Activated CD4-positive, alpha-beta T cell treated with anti-CD3 and anti-CD28 coated beads, Interleukin-2, amount 50 U/mL, for 48 hours (primary cell): ENCODE data around the gene GRIN3B.

ENCODE experiments used
- DNase-seq, 2 experiments: peaks; one replicate each; pipeline ENCODE4 v3.0.0-alpha.2; 2020

GRIN3B gene

DNA sequence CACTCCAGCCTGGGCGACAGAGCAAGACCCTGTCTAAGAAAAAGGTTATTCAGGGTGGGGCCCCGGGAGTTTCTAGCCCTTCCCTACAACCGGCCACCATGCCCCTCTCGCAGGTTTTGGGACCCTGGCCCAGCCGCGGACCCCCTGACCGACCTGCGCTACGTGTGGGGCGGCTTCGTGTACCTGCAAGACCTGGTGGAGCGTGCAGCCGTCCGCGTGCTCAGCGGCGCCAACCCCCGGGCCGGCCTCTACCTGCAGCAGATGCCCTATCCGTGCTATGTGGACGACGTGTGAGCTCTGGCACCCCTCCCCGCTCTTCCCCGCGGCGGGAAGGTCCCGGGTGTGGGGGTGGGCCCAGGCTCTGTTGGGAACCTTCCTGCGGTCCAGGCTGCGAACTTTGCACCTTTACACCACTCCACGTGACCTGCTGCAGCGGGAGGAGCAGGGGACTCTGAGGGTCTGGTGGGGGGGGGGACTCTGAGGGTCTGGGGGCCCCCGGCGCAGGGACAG is 46.0 kb downstream of the GRIN3B start:
- DNase-seq = no peak

DNA sequence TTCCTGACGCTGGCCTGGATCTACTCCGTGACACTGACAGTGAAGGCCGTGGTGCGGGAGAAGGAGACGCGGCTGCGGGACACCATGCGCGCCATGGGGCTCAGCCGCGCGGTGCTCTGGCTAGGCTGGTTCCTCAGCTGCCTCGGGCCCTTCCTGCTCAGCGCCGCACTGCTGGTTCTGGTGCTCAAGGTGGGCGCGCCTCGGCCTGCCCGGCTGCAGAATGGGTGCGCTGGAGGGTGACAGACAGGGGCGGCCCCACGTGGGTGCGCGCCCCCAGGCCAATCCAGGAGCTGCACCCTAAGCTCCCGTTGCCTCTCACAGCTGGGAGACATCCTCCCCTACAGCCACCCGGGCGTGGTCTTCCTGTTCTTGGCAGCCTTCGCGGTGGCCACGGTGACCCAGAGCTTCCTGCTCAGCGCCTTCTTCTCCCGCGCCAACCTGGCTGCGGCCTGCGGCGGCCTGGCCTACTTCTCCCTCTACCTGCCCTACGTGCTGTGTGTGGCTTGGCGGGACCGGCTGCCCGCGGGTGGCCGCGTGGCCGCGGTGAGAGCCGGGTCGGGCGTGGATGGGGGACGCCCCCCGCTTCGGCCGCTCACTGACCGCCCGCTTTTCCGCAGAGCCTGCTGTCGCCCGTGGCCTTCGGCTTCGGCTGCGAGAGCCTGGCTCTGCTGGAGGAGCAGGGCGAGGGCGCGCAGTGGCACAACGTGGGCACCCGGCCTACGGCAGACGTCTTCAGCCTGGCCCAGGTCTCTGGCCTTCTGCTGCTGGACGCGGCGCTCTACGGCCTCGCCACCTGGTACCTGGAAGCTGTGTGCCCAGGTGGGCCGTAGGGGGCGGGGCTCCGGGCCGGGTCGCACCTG is 46.8 kb downstream of the GRIN3B start:
- no peak for DNase-seq

DNA sequence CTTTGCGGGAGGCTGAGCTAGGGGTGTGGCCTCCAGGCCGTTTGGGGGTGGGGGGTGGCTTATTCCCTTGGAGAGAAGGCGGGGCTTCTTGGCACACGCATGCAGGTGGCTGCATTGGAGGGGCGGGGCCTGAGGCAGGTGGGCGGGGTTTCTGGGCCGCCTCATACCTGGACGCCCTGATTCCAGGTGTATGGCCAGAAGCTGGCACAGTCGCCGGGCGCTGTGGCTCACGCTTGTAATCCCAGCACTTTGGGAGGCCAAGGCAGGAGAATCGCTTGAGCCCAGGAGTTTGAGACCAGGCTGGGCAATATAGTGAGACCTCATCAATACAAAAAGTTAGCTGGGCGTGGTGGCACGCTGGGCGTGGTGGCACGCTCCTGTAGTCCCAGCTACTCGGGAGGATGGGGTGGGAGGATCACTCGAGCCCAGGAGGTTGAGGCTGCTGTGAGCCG is 47.5 kb downstream of the GRIN3B start:
- no peak for DNase-seq

DNA sequence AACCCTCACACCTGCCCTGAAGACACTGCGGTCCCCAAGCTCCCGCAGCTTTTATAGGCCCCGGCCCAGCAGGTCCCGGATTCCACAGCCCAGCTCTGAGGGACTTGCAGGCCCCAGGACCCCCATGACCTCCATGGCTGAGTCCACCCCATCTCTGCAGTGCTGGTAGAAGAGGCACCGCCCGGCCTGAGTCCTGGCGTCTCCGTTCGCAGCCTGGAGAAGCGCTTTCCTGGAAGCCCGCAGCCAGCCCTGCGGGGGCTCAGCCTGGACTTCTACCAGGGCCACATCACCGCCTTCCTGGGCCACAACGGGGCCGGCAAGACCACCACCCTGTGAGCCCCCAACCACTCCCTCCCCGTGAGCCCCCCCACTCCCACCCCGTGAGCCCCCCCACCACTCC is 48.9 kb downstream of the GRIN3B start:
- no peak for DNase-seq

DNA sequence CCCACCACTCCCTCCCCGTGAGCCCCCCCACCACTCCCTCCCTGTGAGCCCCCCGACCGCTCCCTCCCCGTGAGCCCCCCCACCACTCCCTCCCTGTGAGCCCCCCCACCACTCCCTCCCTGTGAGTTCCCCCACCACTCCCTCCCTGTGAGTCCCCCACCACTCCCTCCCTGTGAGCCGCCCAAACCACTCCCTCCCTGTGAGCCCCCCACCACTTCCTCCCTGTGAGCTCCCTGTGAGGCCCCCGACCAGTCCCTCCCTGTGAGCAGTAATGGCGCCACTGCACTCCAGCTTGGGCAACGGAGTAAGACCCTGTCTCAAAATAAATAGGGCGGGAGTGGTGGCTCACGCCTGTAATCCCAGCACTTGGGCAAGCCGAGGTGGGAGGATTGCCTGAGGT is 49.6 kb downstream of the GRIN3B start:
- no peak for DNase-seq

DNA sequence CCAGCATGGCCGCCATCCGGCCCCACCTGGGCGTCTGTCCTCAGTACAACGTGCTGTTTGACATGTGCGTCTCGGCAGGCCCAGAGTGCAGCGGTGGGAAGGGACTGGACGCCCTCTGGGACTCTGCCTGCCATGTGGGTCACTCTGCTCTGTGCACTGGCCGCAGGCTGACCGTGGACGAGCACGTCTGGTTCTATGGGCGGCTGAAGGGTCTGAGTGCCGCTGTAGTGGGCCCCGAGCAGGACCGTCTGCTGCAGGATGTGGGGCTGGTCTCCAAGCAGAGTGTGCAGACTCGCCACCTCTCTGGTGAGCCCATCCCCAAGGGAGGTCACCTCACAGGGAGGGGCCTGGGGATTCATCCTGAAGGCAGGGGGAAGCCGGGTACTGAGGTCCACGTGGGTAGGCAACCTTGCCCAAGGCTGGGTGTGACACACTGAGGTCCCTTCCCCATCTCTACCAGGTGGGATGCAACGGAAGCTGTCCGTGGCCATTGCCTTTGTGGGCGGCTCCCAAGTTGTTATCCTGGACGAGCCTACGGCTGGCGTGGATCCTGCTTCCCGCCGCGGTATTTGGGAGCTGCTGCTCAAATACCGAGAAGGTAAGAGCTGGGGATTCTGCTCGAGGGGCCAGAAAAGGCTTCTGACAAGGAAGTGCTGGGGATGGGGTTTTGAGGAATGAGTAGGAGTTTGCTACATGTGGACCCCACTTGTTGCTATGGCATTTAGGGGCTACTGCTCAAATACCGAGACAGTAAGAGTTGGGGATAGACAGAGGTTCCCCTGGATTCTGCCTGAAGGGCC is 51.0 kb downstream of the GRIN3B start:
- DNase-seq = no peak

DNA sequence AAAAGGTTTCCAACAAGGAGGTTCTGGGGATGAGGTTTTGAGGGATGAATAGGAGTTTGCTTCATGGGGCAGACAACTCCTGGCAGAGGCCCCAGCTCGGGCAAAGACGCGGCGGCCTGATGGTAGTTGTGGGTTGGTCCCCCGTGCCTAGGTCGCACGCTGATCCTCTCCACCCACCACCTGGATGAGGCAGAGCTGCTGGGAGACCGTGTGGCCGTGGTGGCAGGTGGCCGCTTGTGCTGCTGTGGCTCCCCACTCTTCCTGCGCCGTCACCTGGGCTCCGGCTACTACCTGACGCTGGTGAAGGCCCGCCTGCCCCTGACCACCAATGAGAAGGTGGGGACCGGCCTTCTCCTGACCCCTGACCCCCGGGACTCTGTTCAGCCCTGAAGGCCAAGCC is 51.6 kb downstream of the GRIN3B start:
- DNase-seq = no peak

DNA sequence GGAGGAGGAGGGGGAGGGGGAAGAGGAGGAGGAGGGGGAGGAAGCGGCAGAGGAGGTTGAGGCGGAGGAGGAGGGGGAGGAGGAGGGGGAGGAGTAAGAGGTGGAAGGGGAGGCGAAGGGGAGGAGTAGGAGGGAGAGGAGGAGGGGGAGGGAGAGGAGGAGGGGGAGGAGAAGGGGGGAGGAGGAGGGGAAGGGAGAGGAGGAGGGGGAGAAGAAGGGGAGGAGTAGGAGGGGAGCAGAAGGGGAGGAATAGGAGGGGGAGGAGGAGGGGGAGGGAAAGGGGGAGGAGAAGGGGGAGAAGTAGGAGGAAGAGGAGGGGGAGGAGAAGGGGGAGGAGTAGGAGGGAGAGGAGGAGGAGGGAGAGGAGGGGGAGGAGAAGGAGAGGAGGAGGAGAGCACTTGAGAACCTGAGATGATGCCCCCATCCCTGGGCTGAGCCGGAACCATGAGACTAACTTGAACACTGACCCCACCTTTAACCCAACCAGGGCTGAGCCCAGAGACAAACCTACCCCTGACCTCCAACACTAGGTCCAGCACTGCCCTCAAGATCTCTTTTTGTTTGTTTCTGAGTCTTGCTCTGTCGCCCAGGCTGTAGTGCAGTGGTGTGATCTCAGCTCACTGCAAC is 52.2 kb downstream of the GRIN3B start:
- DNase-seq = no peak

DNA sequence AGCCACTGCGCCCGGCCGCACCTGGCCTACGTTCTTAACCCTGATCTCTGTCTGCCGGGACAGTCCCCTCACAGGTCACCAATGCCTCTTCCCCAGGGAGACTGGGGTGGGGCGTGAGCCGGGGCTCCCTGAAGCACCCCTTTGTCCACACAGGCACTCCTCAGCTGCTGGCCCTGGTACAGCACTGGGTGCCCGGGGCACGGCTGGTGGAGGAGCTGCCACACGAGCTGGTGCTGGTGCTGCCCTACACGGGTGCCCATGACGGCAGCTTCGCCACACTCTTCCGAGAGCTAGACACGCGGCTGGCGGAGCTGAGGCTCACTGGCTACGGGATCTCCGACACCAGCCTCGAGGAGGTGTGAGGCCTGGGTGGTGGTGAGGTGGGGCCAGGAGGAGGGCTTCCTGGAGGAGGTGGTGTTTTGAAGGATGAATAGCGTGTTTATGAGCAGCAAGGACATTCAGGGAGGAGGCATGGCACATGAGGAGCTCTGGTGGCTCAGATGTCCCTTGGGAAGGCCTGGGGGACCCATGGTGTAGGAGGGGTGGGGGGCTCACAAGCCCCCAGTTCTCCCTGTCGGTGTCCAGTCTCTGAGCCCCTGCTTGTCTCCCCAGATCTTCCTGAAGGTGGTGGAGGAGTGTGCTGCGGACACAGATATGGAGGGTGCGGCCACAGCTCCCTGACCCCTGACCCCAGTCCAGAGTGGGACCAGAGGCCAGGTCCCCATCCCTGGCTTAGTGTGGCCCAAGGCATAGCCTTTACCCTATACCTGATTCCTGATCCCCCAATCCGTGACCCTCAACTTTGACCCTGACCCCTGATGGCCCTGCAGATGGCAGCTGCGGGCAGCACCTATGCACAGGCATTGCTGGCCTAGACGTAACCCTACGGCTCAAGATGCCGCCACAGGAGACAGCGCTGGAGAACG is 53.2 kb downstream of the GRIN3B start:
- no peak for DNase-seq

DNA sequence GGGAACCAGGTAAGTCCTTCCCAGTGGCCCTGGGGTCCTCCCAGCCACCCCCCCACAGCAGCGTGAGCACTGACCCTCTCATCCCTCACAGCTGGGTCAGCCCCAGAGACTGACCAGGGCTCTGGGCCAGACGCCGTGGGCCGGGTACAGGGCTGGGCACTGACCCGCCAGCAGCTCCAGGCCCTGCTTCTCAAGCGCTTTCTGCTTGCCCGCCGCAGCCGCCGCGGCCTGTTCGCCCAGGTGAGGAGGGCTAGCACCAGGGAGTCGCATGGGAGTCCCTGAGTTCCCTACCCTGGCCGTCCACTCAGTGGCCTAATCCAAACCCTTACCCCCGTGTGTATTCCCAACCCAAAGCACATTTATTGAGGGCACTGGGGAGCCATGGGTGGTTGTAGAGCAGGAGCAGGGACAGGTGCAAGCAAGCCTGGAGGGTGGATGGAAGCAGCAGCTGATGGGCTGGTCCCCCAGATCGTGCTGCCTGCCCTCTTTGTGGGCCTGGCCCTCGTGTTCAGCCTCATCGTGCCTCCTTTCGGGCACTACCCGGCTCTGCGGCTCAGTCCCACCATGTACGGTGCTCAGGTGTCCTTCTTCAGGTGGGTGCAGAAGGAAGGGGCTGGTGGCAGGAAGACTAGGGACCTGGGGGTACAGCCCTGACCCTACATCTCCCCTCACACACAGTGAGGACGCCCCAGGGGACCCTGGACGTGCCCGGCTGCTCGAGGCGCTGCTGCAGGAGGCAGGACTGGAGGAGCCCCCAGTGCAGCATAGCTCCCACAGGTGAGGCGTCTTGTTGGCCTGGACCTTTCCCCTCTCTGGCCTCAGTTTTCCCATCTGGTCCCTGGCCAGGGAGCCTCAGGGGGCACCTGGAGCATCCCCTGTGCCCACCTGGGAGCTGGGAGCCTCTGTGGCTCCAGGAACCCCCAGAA is 54.1 kb downstream of the GRIN3B start:
- no peak for DNase-seq

DNA sequence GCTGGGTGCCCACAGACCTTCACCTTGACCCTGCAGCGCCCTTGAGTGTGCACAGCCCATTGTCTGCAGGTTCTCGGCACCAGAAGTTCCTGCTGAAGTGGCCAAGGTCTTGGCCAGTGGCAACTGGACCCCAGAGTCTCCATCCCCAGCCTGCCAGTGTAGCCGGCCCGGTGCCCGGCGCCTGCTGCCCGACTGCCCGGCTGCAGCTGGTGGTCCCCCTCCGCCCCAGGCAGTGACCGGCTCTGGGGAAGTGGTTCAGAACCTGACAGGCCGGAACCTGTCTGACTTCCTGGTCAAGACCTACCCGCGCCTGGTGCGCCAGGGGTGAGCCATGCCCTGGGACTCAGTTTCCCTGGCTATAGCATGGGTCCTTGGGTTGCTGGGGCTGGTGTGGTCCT is 54.8 kb downstream of the GRIN3B start:
- no peak for DNase-seq

DNA sequence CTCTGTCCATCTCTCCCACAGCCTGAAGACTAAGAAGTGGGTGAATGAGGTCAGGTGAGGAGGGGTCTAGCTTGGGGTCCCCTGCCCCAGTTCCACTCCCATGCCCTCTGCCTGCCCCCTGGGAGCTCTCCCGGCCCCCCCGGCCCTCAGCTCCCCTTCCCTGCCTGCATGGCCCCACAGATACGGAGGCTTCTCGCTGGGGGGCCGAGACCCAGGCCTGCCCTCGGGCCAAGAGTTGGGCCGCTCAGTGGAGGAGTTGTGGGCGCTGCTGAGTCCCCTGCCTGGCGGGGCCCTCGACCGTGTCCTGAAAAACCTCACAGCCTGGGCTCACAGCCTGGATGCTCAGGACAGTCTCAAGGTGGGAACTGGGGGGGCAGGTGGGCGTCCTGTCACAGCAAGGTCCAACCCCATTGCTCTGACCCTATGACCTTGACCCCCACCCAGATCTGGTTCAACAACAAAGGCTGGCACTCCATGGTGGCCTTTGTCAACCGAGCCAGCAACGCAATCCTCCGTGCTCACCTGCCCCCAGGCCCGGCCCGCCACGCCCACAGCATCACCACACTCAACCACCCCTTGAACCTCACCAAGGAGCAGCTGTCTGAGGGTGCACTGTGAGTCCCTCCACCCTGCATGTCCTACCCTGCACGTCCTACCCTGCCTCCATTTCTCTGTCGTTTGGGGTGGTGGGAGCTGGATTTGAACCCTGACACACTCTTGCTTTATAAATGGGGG is 55.8 kb downstream of the GRIN3B start:
- DNase-seq = no peak

DNA sequence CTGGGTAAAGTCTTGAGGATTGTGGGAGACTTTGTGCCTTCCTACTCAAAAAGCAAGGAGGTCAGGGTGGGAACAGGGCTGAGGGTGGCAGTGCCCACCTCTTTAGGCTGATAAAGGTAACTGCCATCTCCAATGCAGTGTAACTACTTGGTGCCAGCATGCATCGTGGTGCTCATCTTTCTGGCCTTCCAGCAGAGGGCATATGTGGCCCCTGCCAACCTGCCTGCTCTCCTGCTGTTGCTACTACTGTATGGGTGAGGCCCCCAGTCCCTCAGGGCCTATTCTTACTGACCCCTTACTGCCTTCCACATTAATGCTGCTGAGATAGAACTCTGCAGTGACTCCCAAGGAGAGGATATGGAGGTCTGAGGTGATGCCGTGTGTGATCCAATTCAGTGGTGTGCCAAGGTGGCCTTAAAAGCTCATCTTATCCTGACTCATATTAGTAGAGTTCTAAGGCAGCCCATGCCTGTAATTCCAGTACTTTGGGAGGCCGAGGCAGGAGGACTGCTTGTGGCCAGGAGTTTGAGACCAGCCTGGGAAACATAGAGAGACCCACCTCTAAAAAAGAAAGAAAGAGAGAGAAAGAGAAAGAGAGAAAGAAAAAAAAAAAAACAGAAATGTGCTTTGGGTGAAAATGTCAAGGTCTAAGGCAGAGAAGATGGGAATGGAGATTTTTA is 57.1 kb downstream of the GRIN3B start:
- no peak for DNase-seq

DNA sequence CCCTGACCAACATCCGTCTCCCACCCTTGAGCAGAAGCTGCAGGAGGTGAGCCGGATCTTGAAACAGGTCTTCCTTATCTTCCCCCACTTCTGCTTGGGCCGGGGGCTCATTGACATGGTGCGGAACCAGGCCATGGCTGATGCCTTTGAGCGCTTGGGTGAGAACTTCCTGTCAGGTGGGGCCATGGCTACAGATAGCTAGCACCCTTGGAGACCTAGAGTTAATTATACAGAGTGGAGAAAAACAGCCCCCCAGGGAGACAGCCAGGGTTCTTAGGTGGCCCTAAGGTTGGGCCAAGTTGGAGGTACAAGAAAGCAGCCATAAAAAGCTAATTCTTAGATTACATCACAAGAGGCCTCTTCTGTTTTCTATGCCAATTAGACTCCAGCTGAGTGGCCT is 57.9 kb downstream of the GRIN3B start:
- DNase-seq = no peak
